Prostate gland (tissue), 2 donors: ENCODE results near the gene RTKN. TPM values are rescaled to one million over a fixed set of nuclear protein-coding genes. Genes with fewer than 3 reads are reported as not detected.

Experiments
- DNase-seq: peaks from one replicate; pipeline ENCODE4 v3.0.0-alpha.2; 2019; ENCODE audit warnings: low spot score
- H3K27ac ChIP-seq, 2 donors: fragments of 200-600 bp; sonication (generic); 2 replicates each; pipeline ENCODE4 v1.5.1; 2017 to 2019
- H3K27me3 ChIP-seq: fragments of 200-600 bp; sonication (generic); replicated peaks from 2 replicates; pipeline ENCODE4 v1.5.1; 2019; ENCODE audit not compliant: insufficient read depth
- H3K36me3 ChIP-seq, 2 donors: fragments of 200-600 bp; sonication (generic); 1 replicate in 1 of 2; 2 replicates in 1 of 2; pipeline versions ENCODE4 v1.5.1 to v1.8.1; 2017 to 2019
- H3K4me1 ChIP-seq: fragments of 200-600 bp; sonication (generic); replicated peaks from 2 replicates; pipeline ENCODE4 v1.5.1; 2019
- H3K4me3 ChIP-seq, 2 donors: fragments of 200-600 bp; sonication (generic); 2 replicates each; pipeline ENCODE4 v1.5.1; 2017 to 2019
- H3K9me3 ChIP-seq: fragments of 200-600 bp; sonication (generic); 2 replicates; pipeline ENCODE4 v1.5.1; 2017
- POLR2A ChIP-seq: fragments of 450-650 bp; IDR thresholded peaks from one replicate; pipeline ENCODE4 v1.6.1; 2016; ENCODE audit warnings: antibody characterized with exemption, mild to moderate bottlenecking
- POLR2AphosphoS5 ChIP-seq: sonication (generic); formaldehyde crosslinking; IDR thresholded peaks from one replicate; pipeline ENCODE4 v1.6.1; 2017; ENCODE audit warnings: antibody characterized with exemption
- WGBS: methylation state at CpG from one replicate; pipeline ENCODE4 v1.1.5; 2018; 5-methylcytosine and 5-hydroxymethylcytosine counted together
- intact Hi-C: fragments of 100-400 bp; cut with DNase I; formaldehyde crosslinking; loops from one replicate; pipeline ENCODE4 v1.14.2; 2022
- total RNA-seq, 2 donors: library from RNA; depleted of rRNA; stranded (reverse); fragments of >200 nt; gene quantifications; one replicate each; pipeline ENCODE4 v1.1.0, GENCODE V29; 2016
- TF ChIP-seq, protein P1 (sequence below), 4 experiments: fragments of 200-600 bp in 2 of 4; fragments of 450-650 bp in 2 of 4; sonication (generic) in 2 of 4; IDR thresholded peaks; 1 replicate in 3 of 4; 2 replicates in 1 of 4; pipeline ENCODE4 v1.5.1; 2016 to 2019; ENCODE audit warnings: antibody characterized with exemption in 4 of 4, mild to moderate bottlenecking in 2 of 4, moderate library complexity in 2 of 4

Gene RTKN
- total RNA-seq, 2 donors from 2014 or later = 24.5 to 26.0 TPM

DNA sequence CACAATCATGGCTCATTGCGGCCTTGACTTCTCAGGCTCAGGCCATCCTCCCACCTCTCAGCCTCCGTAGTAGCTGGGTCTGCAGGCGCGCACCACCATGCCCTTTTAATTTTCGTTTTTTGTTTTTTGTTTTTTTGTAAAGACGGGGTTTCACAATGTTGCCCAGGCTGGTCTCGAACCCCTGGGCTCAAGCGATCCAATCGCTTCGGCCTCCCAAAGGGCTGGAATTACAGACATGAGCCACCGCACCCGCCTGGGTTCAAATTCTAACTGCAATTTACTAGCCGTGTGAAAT is 49.3 kb downstream of the RTKN start:
- H3K4me3 ChIP-seq = peak overlapping the region; percentile 87 to 90
- peaks cover 6% of the 10 kb centered on the region for H3K4me1 ChIP-seq
- DNase-seq = no peak
- 69% methylated on average over 13 of the region's 13 CpGs for WGBS
- TF ChIP-seq POLR2A = no peak
- TF ChIP-seq POLR2AphosphoS5 = no peak
- TF ChIP-seq, protein P1, sequence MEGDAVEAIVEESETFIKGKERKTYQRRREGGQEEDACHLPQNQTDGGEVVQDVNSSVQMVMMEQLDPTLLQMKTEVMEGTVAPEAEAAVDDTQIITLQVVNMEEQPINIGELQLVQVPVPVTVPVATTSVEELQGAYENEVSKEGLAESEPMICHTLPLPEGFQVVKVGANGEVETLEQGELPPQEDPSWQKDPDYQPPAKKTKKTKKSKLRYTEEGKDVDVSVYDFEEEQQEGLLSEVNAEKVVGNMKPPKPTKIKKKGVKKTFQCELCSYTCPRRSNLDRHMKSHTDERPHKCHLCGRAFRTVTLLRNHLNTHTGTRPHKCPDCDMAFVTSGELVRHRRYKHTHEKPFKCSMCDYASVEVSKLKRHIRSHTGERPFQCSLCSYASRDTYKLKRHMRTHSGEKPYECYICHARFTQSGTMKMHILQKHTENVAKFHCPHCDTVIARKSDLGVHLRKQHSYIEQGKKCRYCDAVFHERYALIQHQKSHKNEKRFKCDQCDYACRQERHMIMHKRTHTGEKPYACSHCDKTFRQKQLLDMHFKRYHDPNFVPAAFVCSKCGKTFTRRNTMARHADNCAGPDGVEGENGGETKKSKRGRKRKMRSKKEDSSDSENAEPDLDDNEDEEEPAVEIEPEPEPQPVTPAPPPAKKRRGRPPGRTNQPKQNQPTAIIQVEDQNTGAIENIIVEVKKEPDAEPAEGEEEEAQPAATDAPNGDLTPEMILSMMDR (IDR thresholded peaks at IDR 0.05) = no peak
- intact Hi-C loops = loop anchor here (2.0 kb wide), 1 partner anchor 28 kb away; the partner anchor contains the start of genes C2orf81 and WDR54
- H3K27me3 ChIP-seq = no peaks in the 10 kb centered on the region
- H3K9me3 ChIP-seq = no peaks in the 10 kb centered on the region
- H3K36me3 ChIP-seq = no peaks in the 10 kb centered on the region
- H3K27ac ChIP-seq = no peak overlapping the region

DNA sequence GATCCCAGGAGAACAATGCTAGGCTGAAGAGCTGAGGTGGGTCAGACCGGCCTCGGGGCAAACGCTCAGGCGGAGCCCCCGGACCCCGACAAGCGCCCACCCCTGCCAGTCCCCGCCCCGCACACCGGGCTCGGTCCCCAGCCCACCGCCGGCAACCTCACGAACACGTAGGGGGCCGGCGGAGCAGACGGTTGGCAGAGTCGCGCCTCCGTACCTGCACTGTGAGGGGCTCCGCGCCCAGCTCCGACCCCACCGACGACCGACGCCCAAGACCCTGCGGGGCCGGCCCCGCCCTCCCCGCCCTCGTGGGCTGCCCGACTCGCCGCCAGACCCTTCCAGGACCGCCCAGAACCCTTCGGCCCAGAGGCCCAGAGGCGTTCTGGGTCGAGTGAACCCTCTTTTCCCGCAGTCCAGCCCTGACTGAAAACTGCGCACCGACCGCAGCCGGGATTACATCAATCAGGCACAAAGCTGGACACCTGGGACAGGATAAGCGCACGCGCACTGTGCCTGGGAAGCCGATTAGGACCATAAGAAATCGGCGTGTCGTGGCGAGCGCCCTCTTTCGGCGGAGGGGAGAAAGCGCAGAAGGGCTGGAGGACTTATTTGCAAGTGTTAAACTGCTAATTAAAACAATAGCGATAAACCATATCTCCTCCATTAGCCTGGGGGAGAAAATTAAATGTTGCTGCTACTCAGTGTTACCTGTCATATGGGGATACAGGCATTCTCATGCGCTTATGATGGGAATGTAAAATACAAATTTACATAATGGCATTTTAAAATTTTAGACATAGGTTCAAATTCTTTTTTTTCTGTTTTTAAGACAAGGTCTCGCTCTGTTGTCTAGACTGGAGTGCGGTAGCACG is 49.9 kb downstream of the RTKN start:
- under 1% methylated on average over 53 of the region's 62 CpGs for WGBS
- intact Hi-C loops = loop anchor here (2.0 kb wide), 1 partner anchor 29 kb away; the partner anchor contains the start of genes C2orf81 and WDR54
- H3K4me3 ChIP-seq = peak overlapping the region; percentile 87 to 90
- no peaks in the 10 kb centered on the region for H3K9me3 ChIP-seq
- H3K4me1 ChIP-seq = peaks cover 6% of the 10 kb centered on the region
- no peaks in the 10 kb centered on the region for H3K36me3 ChIP-seq
- H3K27ac ChIP-seq = peak overlapping the region; percentile 85 to 91
- TF ChIP-seq POLR2AphosphoS5 (peak; percentile 93), POLR2A (no peak)
- TF ChIP-seq, protein P1 (IDR thresholded peaks at IDR 0.05) = peak; percentile 95 to 98 (median 96)
- peak; percentile 86 for DNase-seq
- no peaks in the 10 kb centered on the region for H3K27me3 ChIP-seq

DNA sequence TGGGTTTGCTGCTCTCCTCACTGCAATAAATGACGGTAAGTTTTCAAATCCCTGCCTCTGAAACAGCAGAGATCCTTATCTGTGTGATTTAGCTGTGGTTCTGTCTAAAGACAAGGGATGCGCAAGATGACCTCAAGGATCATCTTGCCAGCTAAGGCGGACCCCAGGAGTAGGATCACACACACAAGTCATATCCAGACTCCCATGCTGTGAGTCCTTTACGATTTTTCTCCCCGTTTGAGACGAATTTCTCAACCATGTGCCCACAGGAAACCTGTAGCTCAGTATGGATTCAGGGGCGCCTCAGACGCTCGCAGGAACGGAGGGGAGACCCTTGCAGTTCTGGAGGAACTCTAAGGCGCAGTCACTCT is 50.5 kb downstream of the RTKN start:
- intact Hi-C loops = no loop called here
- no peak for TF ChIP-seq POLR2AphosphoS5
- WGBS = under 1% methylated on average over 11 of the region's 11 CpGs
- H3K27ac ChIP-seq = peak overlapping the region; percentile 85 to 91
- H3K27me3 ChIP-seq = no peaks in the 10 kb centered on the region
- no peaks in the 10 kb centered on the region for H3K9me3 ChIP-seq
- H3K36me3 ChIP-seq = no peaks in the 10 kb centered on the region
- H3K4me3 ChIP-seq = peak overlapping the region; percentile 87 to 90
- no peak for DNase-seq
- peaks cover 6% of the 10 kb centered on the region for H3K4me1 ChIP-seq

DNA sequence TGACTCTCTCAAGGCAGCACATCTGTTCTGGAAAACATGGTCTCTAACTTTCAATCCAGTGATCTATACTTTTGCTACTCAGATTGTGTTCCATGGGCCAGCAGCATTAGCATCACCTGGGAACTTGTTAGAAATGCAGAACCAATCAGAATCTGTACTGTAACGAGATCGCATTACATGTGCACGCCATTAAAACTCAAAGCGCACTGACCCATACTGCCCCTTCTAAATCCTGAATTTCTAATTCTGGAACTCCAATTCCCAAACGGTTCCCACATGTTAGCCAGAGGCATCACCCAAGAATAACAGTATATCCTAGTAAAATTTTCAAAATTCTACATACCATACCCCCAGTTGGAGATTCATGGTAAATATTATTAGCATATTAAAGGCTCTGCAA is 51.1 kb downstream of the RTKN start:
- WGBS = 37% methylated on average over 5 of the region's 5 CpGs

DNA sequence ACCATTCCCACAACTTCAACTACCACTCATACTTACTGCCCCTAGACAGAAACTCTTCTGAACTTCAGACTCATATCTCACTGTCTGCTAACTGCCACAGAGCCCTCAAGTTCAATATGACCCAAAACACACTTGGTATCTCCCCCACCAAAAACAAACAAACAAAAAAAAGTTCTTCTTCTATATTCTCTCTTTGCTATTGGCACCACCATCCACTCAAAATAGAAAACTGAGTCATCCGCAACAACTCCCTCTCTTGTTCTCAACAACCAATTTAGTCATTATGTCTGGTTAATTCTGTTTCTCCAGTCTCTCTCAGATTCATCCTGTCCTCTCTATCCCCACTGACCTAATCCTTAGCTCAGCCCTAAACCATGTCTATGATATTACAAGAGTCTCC is 54.4 kb downstream of the RTKN start:
- H3K27ac ChIP-seq = no peak overlapping the region
- peaks cover 14% of the 10 kb centered on the region for H3K4me1 ChIP-seq
- no peak overlapping the region for H3K4me3 ChIP-seq
- no peak for DNase-seq
- no peak for TF ChIP-seq POLR2AphosphoS5
- TF ChIP-seq, protein P1 (IDR thresholded peaks at IDR 0.05) = no peak
- no peak for TF ChIP-seq POLR2A
- WGBS = 85% methylated on average over 1 of the region's 1 CpG
- no peaks in the 10 kb centered on the region for H3K9me3 ChIP-seq
- no peaks in the 10 kb centered on the region for H3K36me3 ChIP-seq
- intact Hi-C loops = no loop called here
- no peaks in the 10 kb centered on the region for H3K27me3 ChIP-seq

More for the DNA sequence above, 51.1 kb downstream of the RTKN start:
- TF ChIP-seq, protein P1 (IDR thresholded peaks at IDR 0.05) = no peak
- TF ChIP-seq POLR2AphosphoS5 (no peak), POLR2A (no peak)
- no peak overlapping the region for H3K27ac ChIP-seq
- peak overlapping the region; percentile 87 to 90 for H3K4me3 ChIP-seq
- H3K4me1 ChIP-seq = peaks cover 6% of the 10 kb centered on the region
- intact Hi-C loops = no loop called here
- H3K36me3 ChIP-seq = no peaks in the 10 kb centered on the region
- no peaks in the 10 kb centered on the region for H3K27me3 ChIP-seq
- no peak for DNase-seq
- H3K9me3 ChIP-seq = no peaks in the 10 kb centered on the region
